GM21390 (cell line): ENCODE results near the gene SSTR4.

Experiments
- ATAC-seq: cut with Tn5 transposase; IDR thresholded peaks from one replicate; pipeline ENCODE4 v1.9.1; 2021; ENCODE audit not compliant: unreplicated experiment

SSTR4 gene

GRCh38 chr20:23039885-23040508 lies 4.9 kb downstream of the SSTR4 start:
- no peak for ATAC-seq

- no peak for ATAC-seq
Observed at GRCh38 chr20:23042270-23042669, 7.2 kb downstream of the SSTR4 start.

GRCh38 chr20:23043376-23043775 lies 8.3 kb downstream of the SSTR4 start:
- no peak for ATAC-seq

- ATAC-seq = no peak
Observed at GRCh38 chr20:23046431-23046830, 11.3 kb downstream of the SSTR4 start.

- no peak for ATAC-seq
Observed at GRCh38 chr20:23047001-23047737, 12.1 kb downstream of the SSTR4 start.

GRCh38 chr20:23047738-23048214 lies 12.7 kb downstream of the SSTR4 start:
- no peak for ATAC-seq

GRCh38 chr20:23048283-23049200 lies 13.4 kb downstream of the SSTR4 start:
- ATAC-seq = no peak

GRCh38 chr20:23049201-23050075 lies 14.3 kb downstream of the SSTR4 start, which contains the start of gene THBD:
THBD (minus strand) TSS chr20:23049672; CDS start chr20:23049504, 168 bp downstream.
- ATAC-seq = no peak

GRCh38 chr20:23050076-23050838 lies 15.1 kb downstream of the SSTR4 start:
- ATAC-seq = no peak

- ATAC-seq = no peak
Observed at GRCh38 chr20:23050847-23051627, 15.9 kb downstream of the SSTR4 start.

- no peak for ATAC-seq
Observed at GRCh38 chr20:23052904-23053303, 17.8 kb downstream of the SSTR4 start.

GRCh38 chr20:23058240-23058639 lies 23.1 kb downstream of the SSTR4 start:
- no peak for ATAC-seq

- no peak for ATAC-seq
Observed at GRCh38 chr20:23059001-23059400, 23.9 kb downstream of the SSTR4 start.

- no peak for ATAC-seq
Observed at GRCh38 chr20:23059846-23060245, 24.7 kb downstream of the SSTR4 start.

- no peak for ATAC-seq
Observed at GRCh38 chr20:23060629-23061028, 25.5 kb downstream of the SSTR4 start.

- ATAC-seq = no peak
Observed at GRCh38 chr20:23061262-23061661, 26.1 kb downstream of the SSTR4 start.

GRCh38 chr20:23061734-23062561 lies 26.8 kb downstream of the SSTR4 start:
- ATAC-seq = no peak

- no peak for ATAC-seq
Observed at GRCh38 chr20:23062632-23063031, 27.5 kb downstream of the SSTR4 start.
